Endometrial microvascular endothelial cells (primary cell): ENCODE measurements around the gene SYPL1. TPM values are rescaled to one million over a fixed set of nuclear protein-coding genes. Genes with fewer than 3 reads are reported as not detected.

Experiments used
- in situ Hi-C: cut with HindIII; loops from 2 replicates; pipeline ENCODE4 v1.10.0; 2017; ENCODE audit warnings: low sequenced_read_pairs, low pct_unique_long_range_greater_than_20kb; ENCODE audit errors: inconsistent ontology term
- total RNA-seq: library from RNA; depleted of rRNA; stranded (reverse); fragments of >200 nt; gene quantifications from one replicate; pipeline ENCODE4 v1.2.3, GENCODE V29; 2015; ENCODE audit errors: inconsistent ontology term

Gene SYPL1
- total RNA-seq, 1 donor from 2014 or later = 92.0 TPM

DNA sequence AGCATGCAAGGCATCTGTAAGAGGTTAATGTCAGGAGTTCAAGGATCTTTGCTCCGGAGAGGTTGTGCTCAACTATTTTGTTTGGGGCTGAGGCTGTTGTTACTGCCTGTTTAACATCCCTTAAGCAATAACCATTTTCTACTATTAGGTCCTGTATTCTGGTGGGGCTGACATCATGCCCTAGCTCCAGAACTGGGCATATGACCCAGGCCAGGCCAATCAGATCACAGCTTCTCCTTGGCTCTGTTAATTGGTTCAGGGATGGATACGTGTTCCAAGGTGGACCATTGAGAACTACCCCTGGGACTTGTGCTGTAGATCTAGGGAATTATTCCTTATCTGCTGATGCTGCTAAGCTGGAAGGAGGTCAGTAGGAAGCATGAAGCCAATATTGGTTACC lies 67.0 kb downstream of the SYPL1 start:
- in situ Hi-C loops = no loop called here

DNA sequence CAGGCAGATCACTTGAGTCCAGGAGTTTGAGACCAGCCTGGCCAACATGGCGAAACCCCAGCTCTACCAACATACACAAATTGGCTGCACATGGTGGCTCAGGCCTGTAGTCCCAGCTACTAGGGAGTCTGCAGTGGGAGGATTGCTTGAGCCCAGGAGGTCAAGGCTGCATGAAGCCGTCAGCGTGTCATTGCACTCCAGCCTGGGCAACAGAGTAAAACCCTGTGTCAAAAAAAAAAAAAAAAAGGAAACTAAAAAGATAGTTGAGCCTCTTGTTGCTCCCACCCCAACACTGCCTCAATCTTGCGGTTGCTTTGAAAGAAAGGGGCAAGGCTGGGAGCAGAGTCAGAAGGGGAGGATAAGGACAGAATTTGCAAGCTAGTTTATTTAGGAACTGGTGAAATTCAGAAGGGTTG lies 69.9 kb downstream of the SYPL1 start:
- in situ Hi-C loops = no loop called here

- in situ Hi-C loops = no loop called here
Measured at GRCh38 chr7:106041140-106041717, 70.9 kb downstream of the SYPL1 start.

Other genes starting within 250 kb of the SYPL1 start
- gene ATXN7L1, start 235.7 kb downstream of the SYPL1 start, total RNA-seq = 4.8 TPM
- gene CDHR3, start 149.0 kb downstream of the SYPL1 start, total RNA-seq = not detected
- 305 TPM for gene NAMPT, start 172.7 kb upstream of the SYPL1 start, total RNA-seq